ENCODE measurements around the gene CCDC141.

GRCh38 chr2:179037807-179038206 is 12.1 kb downstream of the CCDC141 start:
- TF ChIP-seq JUN (IDR thresholded peaks at IDR 0.05; ENCODE audit: borderline replicate concordance, insufficient read depth, insufficient read length, low read depth) (no peak), CTCF (IDR thresholded peaks at IDR 0.05; ENCODE audit: extremely low read depth in 1 of 2, insufficient read depth in 1 of 2, low read depth in 1 of 2, low read length in 2 of 2) (no peak), MYC (IDR thresholded peaks at IDR 0.05; ENCODE audit: low read depth, low read length) (no peak), GATA2 (IDR thresholded peaks at IDR 0.05; ENCODE audit: insufficient read depth, insufficient read length, low read depth, low read length) (no peak), MAX (IDR thresholded peaks at IDR 0.05; ENCODE audit: insufficient read depth, insufficient read length) (no peak), POLR2A (IDR thresholded peaks at IDR 0.05; ENCODE audit: low read depth, low read length) (no peak), POLR2AphosphoS5 (IDR thresholded peaks at IDR 0.05; ENCODE audit: insufficient read depth, low read depth, low read length) (no peak), EZH2 (IDR thresholded peaks at IDR 0.05; ENCODE audit: borderline replicate concordance, low read depth, low read length, severe bottlenecking) (no peak)

Measured in endothelial cell of umbilical vein (primary cell).